ENCODE results near the gene COG8. TPM values are rescaled to one million over a fixed set of nuclear protein-coding genes. Genes with fewer than 3 reads are reported as not detected.

COG8 gene
- total and polyA plus RNA-seq, 2 of the 8 experiments (the other 6 are each of a cell fraction or from before 2014, with no cell fraction given): 49.1 to 55.6 TPM

- TF ChIP-seq CTCF (IDR thresholded peaks at IDR 0.05; ENCODE audit: control extremely low read depth in 1 of 3, insufficient read depth in 1 of 3, low read depth in 1 of 3, low read length in 3 of 3) (peak; percentile 63 to 89 (median 79)), SP1 (IDR thresholded peaks at IDR 0.05; ENCODE audit: low read depth, low read length) (peak; percentile 56; the same call in 1 of the 2 replicates), POLR2AphosphoS5 (IDR thresholded peaks at IDR 0.05; ENCODE audit: low read depth, low read length) (peak; percentile 87; the same call in 1 of the 2 replicates), RFX5 (IDR thresholded peaks at IDR 0.05; ENCODE audit: borderline replicate concordance, low read depth, low read length) (peak; percentile 28; the same call in 1 of the 2 replicates), SRF (IDR thresholded peaks at IDR 0.05; ENCODE audit: low read depth, low read length) (no peak), GABPA (IDR thresholded peaks at IDR 0.05; ENCODE audit: borderline replicate concordance, insufficient read depth, low read length) (peak; percentile 94), YY1 (IDR thresholded peaks at IDR 0.05; ENCODE audit: low read depth, low read length) (peak; percentile 95), TCF12 (IDR thresholded peaks at IDR 0.05; ENCODE audit: low read depth, low read length) (no peak), CBX8 (IDR thresholded peaks at IDR 0.05; ENCODE audit: borderline replicate concordance, low read depth, low read length) (no peak)
These were observed at the start of gene COG8, which contains the start of gene NIP7 (continued) for GRCh38 chr16:69339289-69340094.
